Stimulated activated CD8-positive, alpha-beta memory T cell treated with anti-CD3 and anti-CD28 coated beads, Interleukin-12 subunit alpha, Interleukin-12 subunit beta, amount 100 ng/mL, for 4 hours (primary cell): ENCODE results near the gene DDTL.

Source experiments
- DNase-seq: peaks from one replicate; pipeline ENCODE4 v3.0.0-alpha.2; 2020; ENCODE audit warnings: low read depth

Gene DDTL

GRCh38 chr22:24006207-24006913 is 39.7 kb downstream of the DDTL start:
- no peak for DNase-seq

GRCh38 chr22:24006914-24007214 is 40.2 kb downstream of the DDTL start:
- no peak for DNase-seq

DNA sequence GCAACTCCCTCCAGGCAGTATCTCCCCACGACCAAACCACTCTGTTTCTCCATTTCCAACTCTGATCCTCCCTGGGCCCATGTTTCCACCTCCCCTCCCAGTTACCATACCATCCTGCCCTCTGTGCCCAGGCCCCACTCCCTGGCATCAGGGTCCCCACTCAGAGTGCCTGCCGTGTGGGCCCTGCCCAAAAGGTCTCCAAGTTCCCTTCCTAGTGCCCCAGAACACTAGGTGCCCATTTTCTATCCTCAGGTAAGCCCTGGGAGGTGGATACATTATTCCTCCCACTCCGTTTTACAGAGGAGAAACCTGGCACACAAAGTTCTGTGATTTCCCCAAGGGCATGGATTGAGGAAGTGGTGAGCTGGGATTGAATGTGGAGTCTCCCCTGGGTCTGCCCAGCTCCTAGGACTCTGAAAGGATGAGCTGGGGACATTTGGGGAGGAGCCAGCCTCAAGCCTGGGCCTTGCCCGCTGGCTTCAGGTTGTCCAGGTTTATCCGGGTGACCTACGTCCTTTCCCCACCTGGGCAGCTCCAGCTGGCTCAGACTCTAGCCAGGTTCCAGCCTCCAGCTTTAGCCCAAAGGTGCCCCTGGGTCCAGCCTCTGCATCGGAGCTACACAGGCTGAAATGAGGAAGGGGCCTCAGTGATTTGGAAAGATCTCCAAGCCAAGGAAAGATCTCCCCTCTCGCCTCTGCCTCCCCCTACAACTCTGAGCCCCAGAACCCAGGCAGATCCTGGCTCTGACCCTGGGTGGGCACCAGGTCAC is 40.7 kb downstream of the DDTL start:
- no peak for DNase-seq

DNA sequence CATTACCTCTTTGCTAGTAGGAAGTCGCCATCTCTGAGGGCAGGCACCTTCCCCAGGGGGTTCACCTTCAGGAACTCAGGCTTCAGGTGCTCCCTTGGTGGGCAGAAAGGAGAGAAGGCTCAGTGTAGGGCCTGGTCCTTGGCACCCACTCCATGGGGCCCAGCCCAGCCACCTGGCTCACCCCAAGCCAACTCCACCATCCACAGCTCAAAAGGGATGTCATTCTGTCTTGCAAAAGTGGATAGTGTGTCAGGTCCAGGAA is 41.3 kb downstream of the DDTL start:
- DNase-seq, result no peak

DNA sequence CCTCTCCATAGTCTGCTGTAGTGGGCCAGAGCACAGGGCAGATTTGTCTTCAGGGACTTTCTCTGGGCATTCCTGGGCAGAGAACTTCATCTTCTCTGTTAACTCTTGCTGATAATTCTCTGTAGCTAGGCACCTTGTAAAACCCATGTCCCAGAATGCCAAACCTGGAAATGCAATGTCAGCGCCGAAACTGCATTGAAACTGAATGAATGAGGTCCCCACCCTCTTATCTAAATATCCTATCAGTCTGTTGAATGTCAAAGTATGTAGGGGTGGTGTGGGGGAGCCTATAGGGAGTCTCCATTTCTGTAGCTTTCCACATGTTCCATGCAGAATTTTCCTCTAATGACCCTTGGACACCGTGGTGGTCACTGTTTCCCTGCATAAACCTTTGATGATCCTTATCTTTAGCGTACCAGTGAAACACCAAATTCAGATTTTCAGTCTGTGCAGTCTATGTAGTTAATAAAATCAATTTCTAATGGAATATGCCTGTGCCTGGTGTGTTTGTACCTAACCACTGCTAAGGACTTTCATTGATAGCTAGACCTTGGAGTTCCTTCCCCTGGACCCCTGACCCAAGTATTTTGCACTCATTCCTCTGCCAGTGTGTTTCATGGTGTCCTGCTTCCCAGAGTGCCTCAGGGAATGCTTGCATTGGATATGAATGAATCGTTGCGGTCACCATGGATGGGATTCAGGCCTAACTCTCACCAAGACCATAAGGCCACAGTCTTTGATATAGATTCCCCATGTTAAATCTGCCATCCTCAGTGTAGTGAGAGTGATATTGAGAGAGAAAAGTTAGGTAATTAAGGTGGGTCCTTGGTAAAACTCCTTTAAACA is 41.9 kb downstream of the DDTL start:
- DNase-seq, result no peak

DNA sequence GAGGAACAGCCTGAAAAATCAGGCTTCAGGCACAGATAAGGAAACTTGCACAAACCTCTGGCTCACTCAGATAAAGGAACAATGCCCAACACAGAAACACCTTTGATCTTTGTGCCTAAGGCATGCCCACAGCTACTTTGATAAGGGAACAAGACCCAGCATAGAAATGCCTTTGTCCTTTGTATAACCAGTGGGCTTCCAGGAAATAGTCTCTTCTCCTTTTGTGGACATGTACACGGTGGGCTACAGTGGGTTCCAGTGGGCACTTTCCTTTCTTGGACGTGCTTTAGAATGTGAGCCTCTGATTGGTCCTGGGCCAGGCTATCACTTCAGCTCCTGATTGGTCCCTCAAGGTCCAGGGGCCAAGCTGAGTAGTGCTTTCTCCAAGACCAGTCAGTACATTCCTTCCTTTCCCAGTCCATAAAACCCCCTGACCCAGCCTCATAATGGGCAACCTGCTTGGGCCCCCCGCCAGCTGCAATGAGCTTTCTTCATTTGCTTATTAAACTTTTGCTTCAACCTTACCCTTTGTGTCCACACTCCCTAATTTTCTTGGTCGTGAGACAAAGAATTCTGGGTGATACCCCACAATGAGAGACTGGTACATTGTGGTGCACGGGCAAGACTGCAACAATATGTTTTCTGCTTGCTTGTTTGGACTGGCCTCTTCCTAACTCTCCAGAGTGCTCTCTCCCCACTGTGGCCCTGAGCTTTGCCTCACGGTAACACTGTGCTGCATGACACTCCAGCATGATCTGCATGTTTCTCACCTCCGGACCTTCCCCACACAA is 42.7 kb downstream of the DDTL start:
- no peak for DNase-seq

DNA sequence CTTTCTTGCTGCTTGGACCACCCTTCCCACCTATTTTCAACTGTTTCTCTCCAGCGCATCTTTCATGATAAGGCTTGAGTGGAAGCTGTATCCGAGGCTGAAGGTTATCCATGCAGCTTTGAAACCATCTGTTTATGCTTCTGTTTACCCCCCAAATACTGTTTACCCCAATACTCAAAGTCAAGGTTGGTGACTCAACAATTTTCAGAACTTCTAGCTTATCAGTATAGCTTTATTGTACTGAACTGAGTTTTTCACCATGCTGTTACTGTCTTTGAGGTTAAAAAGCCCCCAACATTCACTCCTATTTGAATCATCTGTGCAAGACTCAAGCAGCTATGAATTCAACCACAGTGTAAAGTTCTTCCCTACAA is 43.3 kb downstream of the DDTL start:
- no peak for DNase-seq

GRCh38 chr22:24011735-24012068 is 45.0 kb downstream of the DDTL start:
- DNase-seq, result no peak

GRCh38 chr22:24016156-24016555 is 49.5 kb downstream of the DDTL start:
- DNase-seq, result no peak

- DNase-seq, result no peak
Measured at GRCh38 chr22:24021304-24021703, 54.6 kb downstream of the DDTL start.
